Measurements from ENCODE around the gene ARID3B.

The ARID3B gene

DNA sequence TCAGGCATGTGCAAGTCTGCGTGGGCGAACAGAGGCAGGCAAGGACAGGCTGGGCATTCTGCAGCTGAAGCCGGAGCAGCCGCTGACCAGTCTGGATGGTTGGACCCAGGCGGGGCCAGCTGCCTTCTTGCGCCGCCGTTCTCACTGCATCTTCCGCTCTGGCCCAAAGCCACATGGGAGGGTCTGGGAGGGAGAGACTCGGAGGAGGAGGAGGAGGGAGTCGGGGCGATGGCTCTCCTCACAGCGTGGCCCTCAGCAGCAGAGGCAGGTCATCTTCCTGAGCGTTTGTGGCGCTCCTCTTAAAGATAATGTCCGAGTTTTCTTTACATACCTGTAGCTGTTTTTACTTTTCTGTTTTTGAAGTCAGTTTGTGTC is 80.5 kb downstream of the ARID3B start:
- DNase-seq (ENCODE audit: low read depth in 1 of 2, low spot score in 1 of 2), result no peak
- Histone ChIP-seq H3K27me3 (ENCODE audit: insufficient read depth, poor library complexity, severe bottlenecking) (no peaks in the 10 kb centered on the region), H3K27ac (replicated peaks) (no peak overlapping the region), H3K4me3 (replicated peaks; ENCODE audit: insufficient read depth, low read length) (no peak overlapping the region)
- TF ChIP-seq, protein P1, sequence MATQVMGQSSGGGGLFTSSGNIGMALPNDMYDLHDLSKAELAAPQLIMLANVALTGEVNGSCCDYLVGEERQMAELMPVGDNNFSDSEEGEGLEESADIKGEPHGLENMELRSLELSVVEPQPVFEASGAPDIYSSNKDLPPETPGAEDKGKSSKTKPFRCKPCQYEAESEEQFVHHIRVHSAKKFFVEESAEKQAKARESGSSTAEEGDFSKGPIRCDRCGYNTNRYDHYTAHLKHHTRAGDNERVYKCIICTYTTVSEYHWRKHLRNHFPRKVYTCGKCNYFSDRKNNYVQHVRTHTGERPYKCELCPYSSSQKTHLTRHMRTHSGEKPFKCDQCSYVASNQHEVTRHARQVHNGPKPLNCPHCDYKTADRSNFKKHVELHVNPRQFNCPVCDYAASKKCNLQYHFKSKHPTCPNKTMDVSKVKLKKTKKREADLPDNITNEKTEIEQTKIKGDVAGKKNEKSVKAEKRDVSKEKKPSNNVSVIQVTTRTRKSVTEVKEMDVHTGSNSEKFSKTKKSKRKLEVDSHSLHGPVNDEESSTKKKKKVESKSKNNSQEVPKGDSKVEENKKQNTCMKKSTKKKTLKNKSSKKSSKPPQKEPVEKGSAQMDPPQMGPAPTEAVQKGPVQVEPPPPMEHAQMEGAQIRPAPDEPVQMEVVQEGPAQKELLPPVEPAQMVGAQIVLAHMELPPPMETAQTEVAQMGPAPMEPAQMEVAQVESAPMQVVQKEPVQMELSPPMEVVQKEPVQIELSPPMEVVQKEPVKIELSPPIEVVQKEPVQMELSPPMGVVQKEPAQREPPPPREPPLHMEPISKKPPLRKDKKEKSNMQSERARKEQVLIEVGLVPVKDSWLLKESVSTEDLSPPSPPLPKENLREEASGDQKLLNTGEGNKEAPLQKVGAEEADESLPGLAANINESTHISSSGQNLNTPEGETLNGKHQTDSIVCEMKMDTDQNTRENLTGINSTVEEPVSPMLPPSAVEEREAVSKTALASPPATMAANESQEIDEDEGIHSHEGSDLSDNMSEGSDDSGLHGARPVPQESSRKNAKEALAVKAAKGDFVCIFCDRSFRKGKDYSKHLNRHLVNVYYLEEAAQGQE (IDR thresholded peaks at IDR 0.05; ENCODE audit: insufficient replicate concordance, low read depth), result no peak
- TF ChIP-seq SPI1 (IDR thresholded peaks at IDR 0.05; ENCODE audit: borderline replicate concordance, low read depth), result no peak
- no peak for TF ChIP-seq POLR2AphosphoS5 (IDR thresholded peaks at IDR 0.05; ENCODE audit: low read depth)
- no peak for TF ChIP-seq GABPA (IDR thresholded peaks at IDR 0.05; ENCODE audit: low read depth)
- TF ChIP-seq, protein P2, sequence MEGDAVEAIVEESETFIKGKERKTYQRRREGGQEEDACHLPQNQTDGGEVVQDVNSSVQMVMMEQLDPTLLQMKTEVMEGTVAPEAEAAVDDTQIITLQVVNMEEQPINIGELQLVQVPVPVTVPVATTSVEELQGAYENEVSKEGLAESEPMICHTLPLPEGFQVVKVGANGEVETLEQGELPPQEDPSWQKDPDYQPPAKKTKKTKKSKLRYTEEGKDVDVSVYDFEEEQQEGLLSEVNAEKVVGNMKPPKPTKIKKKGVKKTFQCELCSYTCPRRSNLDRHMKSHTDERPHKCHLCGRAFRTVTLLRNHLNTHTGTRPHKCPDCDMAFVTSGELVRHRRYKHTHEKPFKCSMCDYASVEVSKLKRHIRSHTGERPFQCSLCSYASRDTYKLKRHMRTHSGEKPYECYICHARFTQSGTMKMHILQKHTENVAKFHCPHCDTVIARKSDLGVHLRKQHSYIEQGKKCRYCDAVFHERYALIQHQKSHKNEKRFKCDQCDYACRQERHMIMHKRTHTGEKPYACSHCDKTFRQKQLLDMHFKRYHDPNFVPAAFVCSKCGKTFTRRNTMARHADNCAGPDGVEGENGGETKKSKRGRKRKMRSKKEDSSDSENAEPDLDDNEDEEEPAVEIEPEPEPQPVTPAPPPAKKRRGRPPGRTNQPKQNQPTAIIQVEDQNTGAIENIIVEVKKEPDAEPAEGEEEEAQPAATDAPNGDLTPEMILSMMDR (IDR thresholded peaks at IDR 0.05; ENCODE audit: insufficient read depth, low read length), result no peak

DNA sequence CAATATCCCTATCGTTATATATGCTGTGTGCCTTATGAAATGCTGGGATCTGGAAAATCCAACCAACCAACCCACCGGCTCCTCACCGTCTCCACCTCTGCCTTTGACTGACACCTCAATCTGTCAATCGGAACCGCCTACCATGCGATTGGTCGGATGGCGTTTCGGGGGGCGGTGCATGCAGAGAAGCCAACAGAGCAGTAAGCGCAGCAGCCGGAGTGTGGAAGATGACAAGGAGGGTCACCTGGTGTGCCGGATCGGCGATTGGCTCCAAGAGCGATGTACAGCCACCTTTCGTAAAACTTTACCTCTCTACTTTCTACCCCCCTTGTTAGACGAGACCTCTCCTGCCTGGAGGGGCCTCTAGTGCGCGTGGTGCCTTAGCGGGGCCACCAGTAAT is 80.9 kb downstream of the ARID3B start:
- no peak for TF ChIP-seq SPI1 (IDR thresholded peaks at IDR 0.05; ENCODE audit: borderline replicate concordance, low read depth)
- TF ChIP-seq, protein P2 (IDR thresholded peaks at IDR 0.05; ENCODE audit: insufficient read depth, low read length), result no peak
- TF ChIP-seq, protein P1 (IDR thresholded peaks at IDR 0.05; ENCODE audit: insufficient replicate concordance, low read depth), result no peak
- TF ChIP-seq POLR2AphosphoS5 (IDR thresholded peaks at IDR 0.05; ENCODE audit: low read depth), result no peak
- TF ChIP-seq GABPA (IDR thresholded peaks at IDR 0.05; ENCODE audit: low read depth), result no peak
- no peaks in the 10 kb centered on the region for H3K27me3 ChIP-seq (ENCODE audit: insufficient read depth, poor library complexity, severe bottlenecking)
- no peak for DNase-seq (ENCODE audit: low read depth in 1 of 2, low spot score in 1 of 2)
- no peak overlapping the region for H3K27ac ChIP-seq (replicated peaks)
- no peak overlapping the region for H3K4me3 ChIP-seq (replicated peaks; ENCODE audit: insufficient read depth, low read length)

DNA sequence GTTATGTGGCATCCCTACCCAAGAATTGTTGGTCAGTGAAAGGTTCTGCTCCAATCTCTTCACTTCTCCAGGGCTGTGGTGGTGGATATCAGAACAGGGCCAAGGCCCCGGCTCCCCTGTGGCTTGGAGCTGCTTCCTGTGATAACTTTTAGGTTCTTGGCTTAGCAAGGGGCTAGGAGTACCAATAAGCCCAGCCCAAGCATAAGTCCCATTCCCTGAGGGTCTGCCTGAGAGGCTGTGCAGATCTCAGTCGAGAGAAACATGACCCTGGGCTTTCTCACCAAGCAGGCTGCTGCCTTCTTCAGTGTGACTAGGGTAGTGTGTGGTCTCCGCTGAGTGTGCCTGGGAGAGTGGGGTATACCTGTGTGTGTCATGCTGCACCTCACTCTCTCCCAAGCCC is 81.7 kb downstream of the ARID3B start:
- H3K4me3 ChIP-seq (replicated peaks; ENCODE audit: insufficient read depth, low read length), result no peak overlapping the region
- no peaks in the 10 kb centered on the region for H3K27me3 ChIP-seq (ENCODE audit: insufficient read depth, poor library complexity, severe bottlenecking)
- no peak overlapping the region for H3K27ac ChIP-seq (replicated peaks)
- TF ChIP-seq POLR2AphosphoS5 (IDR thresholded peaks at IDR 0.05; ENCODE audit: low read depth), result no peak
- TF ChIP-seq, protein P1 (IDR thresholded peaks at IDR 0.05; ENCODE audit: insufficient replicate concordance, low read depth), result no peak
- no peak for DNase-seq (ENCODE audit: low read depth in 1 of 2, low spot score in 1 of 2)

Data from HL-60 (cell line).